Stomach (tissue), 4 donors: Measurements from ENCODE around the gene SAFB.

Source experiments
- CTCF ChIP-seq, 7 experiments: fragments of 450-650 bp in 4 of 7; fragments of 200-600 bp in 3 of 7; sonication (generic) in 3 of 7; IDR thresholded peaks; one replicate each; pipeline ENCODE4 v1.5.1; 2016 to 2019; ENCODE audit warnings: antibody characterized with exemption in 7 of 7, control low read depth in 2 of 7, mild to moderate bottlenecking in 1 of 7
- POLR2AphosphoS5 ChIP-seq, 3 donors: sonication (generic); formaldehyde crosslinking; IDR thresholded peaks; one replicate each; pipeline ENCODE4 v1.6.1; 2016; ENCODE audit warnings: antibody characterized with exemption in 3 of 3

DNA sequence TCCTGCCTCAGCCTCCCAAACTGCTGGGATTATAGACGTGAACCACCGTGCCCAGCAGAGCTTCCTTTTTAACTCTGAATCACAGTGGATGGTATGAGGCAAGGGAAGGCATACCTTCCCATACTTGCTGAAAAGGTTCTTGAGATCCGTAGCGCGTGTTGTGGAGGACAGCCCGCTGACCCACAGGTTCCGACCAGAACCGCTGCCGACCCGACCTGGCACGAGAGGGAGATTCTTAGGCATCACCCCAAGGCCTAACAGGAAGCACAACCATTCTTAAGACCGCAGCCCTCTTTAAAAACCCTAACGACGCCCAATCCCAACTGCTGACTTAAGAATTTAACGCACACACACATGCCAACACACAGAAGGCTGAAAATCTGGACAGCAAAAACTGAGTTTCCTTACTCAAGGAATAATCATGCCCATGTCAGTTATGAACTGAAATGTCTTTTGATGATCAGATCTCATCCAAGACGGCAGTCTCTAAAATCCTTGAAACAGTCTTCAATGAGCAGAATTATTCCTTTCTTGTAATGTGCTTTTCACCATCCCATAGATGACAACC lies 12.9 kb upstream of the SAFB start:
- TF ChIP-seq CTCF (IDR thresholded peaks at IDR 0.05) (no peak), POLR2AphosphoS5 (IDR thresholded peaks at IDR 0.05) (no peak)
